Epithelial cell of esophagus (primary cell): ENCODE data around the gene RGPD4.
"Not testable (repeated sequence)": the region's sequence is repeated elsewhere in the genome, so short reads cannot be mapped to it uniquely, and the experiment has no call there.

Experiments used
- DNase-seq: peaks from one replicate; pipeline ENCODE4 v3.0.0; 2010; ENCODE audit warnings: low read depth
- H3K4me3 ChIP-seq: 2 replicates; pipeline ENCODE4 v1.5.1; 2011; ENCODE audit warnings: mild to moderate bottlenecking, low read length, control low read depth
- CTCF ChIP-seq: IDR thresholded peaks from 2 replicates; pipeline ENCODE4 v1.5.1; 2011; ENCODE audit warnings: low read depth, mild to moderate bottlenecking, low read length, control low read depth, inconsistent platforms; ENCODE audit not compliant: insufficient read depth; ENCODE audit errors: missing control alignments

RGPD4 gene

GRCh38 chr2:107822302-107822701 lies 4.4 kb upstream of the RGPD4 start:
- DNase-seq = no peak
- no peak for TF ChIP-seq CTCF
- H3K4me3 ChIP-seq = no peak overlapping the region

- TF ChIP-seq CTCF = no peak
- no peak overlapping the region for H3K4me3 ChIP-seq
- no peak for DNase-seq
Measured at GRCh38 chr2:107824451-107825205, 2.1 kb upstream of the RGPD4 start.

- no peak for TF ChIP-seq CTCF
- H3K4me3 ChIP-seq = no peak overlapping the region
- DNase-seq = no peak
Measured at GRCh38 chr2:107825206-107825563, 1.5 kb upstream of the RGPD4 start.

- not testable (repeated sequence) for DNase-seq, H3K4me3 ChIP-seq
Measured at GRCh38 chr2:107829514-107829913, 2.8 kb downstream of the RGPD4 start.

- not testable (repeated sequence) for DNase-seq
Measured at GRCh38 chr2:107833152-107833551, 6.5 kb downstream of the RGPD4 start.

GRCh38 chr2:107833618-107834017 lies 6.9 kb downstream of the RGPD4 start:
- not testable (repeated sequence) for H3K4me3 ChIP-seq, DNase-seq

More at GRCh38 chr2:107833152-107833551, 6.5 kb downstream of the RGPD4 start:
- H3K4me3 ChIP-seq = not testable (repeated sequence)

GRCh38 chr2:107916121-107916520 lies 89.4 kb downstream of the RGPD4 start:
- not testable (repeated sequence) for DNase-seq, H3K4me3 ChIP-seq

- DNase-seq, H3K4me3 ChIP-seq: not testable (repeated sequence)
Measured at GRCh38 chr2:107916696-107917370, 90.1 kb downstream of the RGPD4 start.

GRCh38 chr2:107927034-107927534 lies 100.4 kb downstream of the RGPD4 start:
- H3K4me3 ChIP-seq = no peak overlapping the region
- TF ChIP-seq CTCF = no peak
- no peak for DNase-seq
